SK-N-SH (cell line): ENCODE data around the gene GAS7. TPM values are rescaled to one million over a fixed set of nuclear protein-coding genes. Genes with fewer than 3 reads are reported as not detected.

Source experiments
- CTCF ChIA-PET: fragments of 300-600, 350-600 bp; formaldehyde crosslinking; extraction: SDS; loops from one replicate; lab custom pipeline; 2021; lab: Yijun Ruan, JAX
- POLR2A ChIA-PET: fragments of 350-600 bp; sonication (Branson Sonifier 250); formaldehyde crosslinking; extraction: SDS; loops from one replicate; lab custom pipeline; 2020; ENCODE audit warnings: antibody characterized with exemption, inconsistent platforms; lab: Yijun Ruan, JAX
- DNase-seq: peaks from one replicate; pipeline ENCODE4 v3.0.0; 2012
- H2AFZ ChIP-seq: fragments of 200-600 bp; sonication (generic); 2 replicates; pipeline ENCODE4 v1.8.1; 2016; ENCODE audit warnings: antibody characterized with exemption, mild to moderate bottlenecking, low read depth
- H3F3A ChIP-seq: fragments of 200-600 bp; sonication (generic); replicated peaks from 2 replicates; pipeline ENCODE3; 2016; ENCODE audit warnings: antibody characterized with exemption, mild to moderate bottlenecking; ENCODE audit not compliant: insufficient read depth
- H3K27ac ChIP-seq, 2 experiments: fragments of 200-500 bp in 1 of 2; fragments of 200-600 bp in 1 of 2; sonication (Bioruptor generic) in 1 of 2; sonication (generic), shearing (Covaris generic) in 1 of 2; 2 replicates each; pipeline versions ENCODE4 v1.5.1 to v1.6.1; 2014 to 2016; ENCODE audit warnings: low read depth in 2 of 2, inconsistent platforms in 1 of 2, low read length in 1 of 2, mild to moderate bottlenecking in 1 of 2, mixed read lengths in 1 of 2
- H3K27me3 ChIP-seq: fragments of 200-600 bp; sonication (generic), shearing (Covaris generic); 2 replicates; pipeline ENCODE4 v1.6.1; 2016; ENCODE audit warnings: mixed run types; ENCODE audit not compliant: insufficient read depth
- H3K36me3 ChIP-seq, 2 experiments: fragments of 200-500 bp in 1 of 2; fragments of 200-600 bp in 1 of 2; sonication (Bioruptor generic) in 1 of 2; sonication (generic) in 1 of 2; replicated peaks in 1 of 2; 2 replicates each; pipeline versions ENCODE3 to v1.5.1; 2014 to 2016; ENCODE audit warnings: low read length in 1 of 2, mild to moderate bottlenecking in 1 of 2; ENCODE audit not compliant: insufficient read depth in 2 of 2, control insufficient read depth in 1 of 2
- H3K4me1 ChIP-seq, 2 experiments: fragments of 200-500 bp in 1 of 2; fragments of 200-600 bp in 1 of 2; sonication (Bioruptor generic) in 1 of 2; sonication (generic), shearing (Covaris generic) in 1 of 2; 2 replicates each; pipeline versions ENCODE4 v1.5.1 to v1.6.1; 2014 to 2016; ENCODE audit warnings: low read depth in 1 of 2, low read length in 1 of 2, mixed run types in 1 of 2; ENCODE audit not compliant: insufficient read depth in 2 of 2, control insufficient read depth in 1 of 2
- H3K4me2 ChIP-seq: fragments of 200-600 bp; sonication (generic), shearing (Covaris generic); 2 replicates; pipeline ENCODE4 v1.6.1; 2017; ENCODE audit warnings: mixed run types
- H3K4me3 ChIP-seq, 2 experiments: fragments of 200-500 bp in 1 of 2; fragments of 200-600 bp in 1 of 2; sonication (Bioruptor generic) in 1 of 2; sonication (generic), shearing (Covaris generic) in 1 of 2; 2 replicates each; pipeline versions ENCODE4 v1.5.1 to v1.8.1; 2014 to 2016; ENCODE audit warnings: low read depth in 2 of 2, inconsistent platforms in 1 of 2, low read length in 1 of 2, mild to moderate bottlenecking in 1 of 2, mixed read lengths in 1 of 2, moderate library complexity in 1 of 2
- H3K79me2 ChIP-seq: fragments of 200-600 bp; sonication (generic); 2 replicates; pipeline ENCODE4 v1.8.1; 2017; ENCODE audit warnings: mild to moderate bottlenecking; ENCODE audit not compliant: insufficient read depth
- H3K9ac ChIP-seq: fragments of 200-600 bp; sonication (generic); 2 replicates; pipeline ENCODE4 v1.6.1; 2017; ENCODE audit warnings: mixed run types
- H3K9me2 ChIP-seq: fragments of 200-600 bp; sonication (generic); 2 replicates; pipeline ENCODE4 v1.6.1; 2017; ENCODE audit warnings: mixed run types
- H3K9me3 ChIP-seq: fragments of 200-600 bp; sonication (generic); 2 replicates; pipeline ENCODE4 v1.6.1; 2017; ENCODE audit warnings: mixed run types, mild to moderate bottlenecking, moderate library complexity
- H4K20me1 ChIP-seq: fragments of 200-600 bp; sonication (generic); 2 replicates; pipeline ENCODE4 v1.6.1; 2017; ENCODE audit warnings: mild to moderate bottlenecking, mixed run types; ENCODE audit not compliant: insufficient read depth
- CHD2 ChIP-seq: fragments of 150-350 bp; IDR thresholded peaks from 2 replicates; pipeline ENCODE4 v1.6.1; 2018; ENCODE audit warnings: low read length; ENCODE audit not compliant: partially characterized antibody
- CTCF ChIP-seq: fragments of 200-600 bp; sonication (generic); IDR thresholded peaks from 2 replicates; pipeline ENCODE4 v1.6.1; 2017; ENCODE audit warnings: antibody characterized with exemption, mild to moderate bottlenecking, moderate library complexity
- ELF1 ChIP-seq: IDR thresholded peaks from 2 replicates; pipeline ENCODE4 v1.4.0; 2012
- EP300 ChIP-seq, 2 experiments: IDR thresholded peaks; 2 replicates each; pipeline versions ENCODE4 v1.4.0 to v1.6.1; 2012; ENCODE audit warnings: borderline replicate concordance in 1 of 2, low read depth in 1 of 2, low read length in 1 of 2
- GABPA ChIP-seq: IDR thresholded peaks from 2 replicates; pipeline ENCODE4 v1.4.0; 2012; ENCODE audit warnings: low read depth, mild to moderate bottlenecking
- GATA2 ChIP-seq: sonication (generic); formaldehyde crosslinking; IDR thresholded peaks from 2 replicates; pipeline ENCODE4 v1.5.0; 2020; ENCODE audit warnings: mild to moderate bottlenecking, missing genetic modification reagents
- JUND ChIP-seq: IDR thresholded peaks from 2 replicates; pipeline ENCODE4 v1.4.0; 2012
- MXI1 ChIP-seq: IDR thresholded peaks from 2 replicates; pipeline ENCODE4 v1.6.1; 2012; ENCODE audit warnings: mild to moderate bottlenecking, low read depth, low read length, improper control_type of control experiment
- NFIC ChIP-seq: IDR thresholded peaks from 2 replicates; pipeline ENCODE4 v1.4.0; 2012; ENCODE audit warnings: borderline replicate concordance
- PBX3 ChIP-seq: IDR thresholded peaks from 2 replicates; pipeline ENCODE4; 2012
- POLR2AphosphoS5 ChIP-seq: IDR thresholded peaks from 2 replicates; pipeline ENCODE4 v1.6.1; 2012; ENCODE audit warnings: low read depth, low read length
- RCOR1 ChIP-seq: fragments of 150-350 bp; IDR thresholded peaks from 2 replicates; pipeline ENCODE4 v1.6.1; 2017; ENCODE audit warnings: antibody characterized with exemption, low read length
- SIN3A ChIP-seq: IDR thresholded peaks from 2 replicates; pipeline ENCODE4 v1.6.1; 2012; ENCODE audit warnings: low read depth, mild to moderate bottlenecking, low read length, moderate library complexity, borderline replicate concordance
- TAF1 ChIP-seq: IDR thresholded peaks from 2 replicates; pipeline ENCODE4 v1.6.1; 2012; ENCODE audit warnings: low read depth, mild to moderate bottlenecking, low read length, moderate library complexity, borderline replicate concordance
- TCF12 ChIP-seq: IDR thresholded peaks from 2 replicates; pipeline ENCODE4 v1.4.0; 2012
- USF1 ChIP-seq: IDR thresholded peaks from 2 replicates; pipeline ENCODE4 v1.4.0; 2012; ENCODE audit warnings: low read depth, borderline replicate concordance
- WGBS: methylation state at CpG from one replicate; pipeline ENCODE4 v1.1.6; 2017; ENCODE audit warnings: low lambda C conversion rate; 5-methylcytosine and 5-hydroxymethylcytosine counted together
- polyA plus RNA-seq, 3 experiments: library from polyadenylated mRNA; depleted of rRNA; stranded (reverse); fragments of >200 nt; gene quantifications; 2 replicates each; pipeline ENCODE4 v1.2.3, GENCODE V29; 2012

The GAS7 gene
- polyA plus RNA-seq, 1 of the 3 experiments (the other 2 are of a cell fraction): 0.12 TPM

GRCh38 chr17:10156948-10157607 lies 41.3 kb downstream of the GAS7 start:
- Histone ChIP-seq H3K4me1 (no peaks in the 10 kb centered on the region), H4K20me1 (no peaks in the 10 kb centered on the region), H3K36me3 (no peaks in the 10 kb centered on the region), H3K27ac (no peak overlapping the region), H3K4me2 (no peak overlapping the region), H3K4me3 (no peak overlapping the region), H3K79me2 (no peaks in the 10 kb centered on the region), H3K9me3 (no peaks in the 10 kb centered on the region), H2AFZ (no peak overlapping the region), H3K9me2 (no peaks in the 10 kb centered on the region), H3K9ac (no peak overlapping the region), H3K27me3 (no peaks in the 10 kb centered on the region; the same call in 1 of the 2 replicates), H3F3A (no peaks in the 10 kb centered on the region)
- 22% methylated on average over 9 of the region's 11 CpGs for WGBS
- TF ChIP-seq GATA2 (CRISPR knock-in tag) (no peak), POLR2AphosphoS5 (no peak), NFIC (no peak), CTCF (no peak), TAF1 (no peak), PBX3 (no peak), EP300 (IDR thresholded peaks at IDR 0.05; ENCODE audit: borderline replicate concordance in 1 of 2, low read depth in 1 of 2, low read length in 1 of 2) (no peak), ELF1 (no peak), TCF12 (no peak), MXI1 (no peak)
- no peak for DNase-seq
- ChIA-PET CTCF (no interaction called here), POLR2A (no interaction called here)

- H3K4me2 ChIP-seq: no peak overlapping the region
- POLR2A ChIA-PET: no interaction called here
- no peak overlapping the region for H2AFZ ChIP-seq
Measured at GRCh38 chr17:10156599-10156947, 41.8 kb downstream of the GAS7 start.

More at GRCh38 chr17:10156599-10156947, 41.8 kb downstream of the GAS7 start:
- CTCF ChIA-PET: no interaction called here
- no peaks in the 10 kb centered on the region for H3K9me3 ChIP-seq
- DNase-seq: no peak
- H3F3A ChIP-seq: no peaks in the 10 kb centered on the region
- no peaks in the 10 kb centered on the region for H3K4me1 ChIP-seq
- TF ChIP-seq RCOR1 (no peak), CHD2 (no peak), SIN3A (no peak), GABPA (no peak), USF1 (no peak), JUND (no peak)
- WGBS: 18% methylated on average over 4 of the region's 4 CpGs
- H4K20me1 ChIP-seq: no peaks in the 10 kb centered on the region
- no peaks in the 10 kb centered on the region; the same call in 1 of the 2 replicates for H3K27me3 ChIP-seq
- no peaks in the 10 kb centered on the region for H3K36me3 ChIP-seq
- no peaks in the 10 kb centered on the region for H3K9me2 ChIP-seq
- no peak overlapping the region for H3K4me3 ChIP-seq
- no peak overlapping the region for H3K9ac ChIP-seq
- no peaks in the 10 kb centered on the region for H3K79me2 ChIP-seq
- H3K27ac ChIP-seq: no peak overlapping the region
